Right lung (tissue), 5 donors: ENCODE results near the gene LYRM2. TPM values are rescaled to one million over a fixed set of nuclear protein-coding genes. Genes with fewer than 3 reads are reported as not detected.

ENCODE experiments used
- DNase-seq, 2 donors: peaks; one replicate each; pipeline ENCODE4 v3.0.0-alpha.2; 2013
- polyA plus RNA-seq, 5 donors: library from polyadenylated mRNA; unstranded; fragments of 120-200 nt; gene quantifications; one replicate each; pipeline versions ENCODE4 v1.2.1 to v1.2.3, GENCODE V29; 2013; ENCODE audit warnings: inconsistent platforms in 1 of 5, low replicate concordance in 1 of 5; ENCODE audit not compliant: insufficient read length in 5 of 5, insufficient read depth in 1 of 5

LYRM2 gene
- polyA plus RNA-seq, 5 donors: 31.1 to 52.7 (median 40.9) TPM

DNA sequence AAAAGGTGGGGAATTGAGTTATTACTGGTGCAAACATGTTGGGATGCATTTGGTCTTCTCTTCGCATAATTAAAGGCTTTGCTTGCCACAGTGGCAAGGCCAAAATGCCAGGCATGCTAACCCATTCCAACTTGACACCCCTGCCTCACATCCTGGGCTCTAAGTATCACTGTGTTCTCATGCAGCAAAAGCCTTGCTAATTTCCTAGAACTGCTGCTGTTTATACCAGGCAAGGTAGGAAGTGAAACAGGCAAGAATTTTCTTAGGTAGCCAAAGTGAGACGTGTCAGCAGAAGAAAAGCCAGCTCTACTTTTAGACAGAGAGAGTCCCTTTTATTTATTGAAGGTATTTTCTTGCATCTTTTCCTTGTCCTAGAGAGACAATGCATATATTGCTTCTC lies 41.2 kb downstream of the LYRM2 start:
- DNase-seq: no peak

DNA sequence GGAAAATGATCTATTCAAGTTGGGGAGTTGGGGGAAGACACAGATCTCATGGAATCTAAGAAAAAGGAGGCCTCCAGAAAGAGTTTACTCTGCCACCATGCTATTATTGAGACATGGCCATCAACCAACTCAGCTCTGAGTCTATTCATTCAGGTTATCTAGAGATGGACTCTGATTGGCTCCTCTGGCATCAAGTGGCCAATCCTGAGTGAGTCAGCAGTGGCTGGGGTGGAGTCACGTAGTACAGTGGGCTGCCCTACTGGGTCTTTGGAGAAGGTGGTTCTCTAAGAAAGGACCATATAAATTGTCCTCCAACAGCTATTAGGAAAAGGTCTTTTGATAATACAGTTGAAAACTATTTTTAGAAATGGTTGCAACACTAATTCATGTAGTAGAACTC lies 42.1 kb downstream of the LYRM2 start:
- DNase-seq: no peak

DNA sequence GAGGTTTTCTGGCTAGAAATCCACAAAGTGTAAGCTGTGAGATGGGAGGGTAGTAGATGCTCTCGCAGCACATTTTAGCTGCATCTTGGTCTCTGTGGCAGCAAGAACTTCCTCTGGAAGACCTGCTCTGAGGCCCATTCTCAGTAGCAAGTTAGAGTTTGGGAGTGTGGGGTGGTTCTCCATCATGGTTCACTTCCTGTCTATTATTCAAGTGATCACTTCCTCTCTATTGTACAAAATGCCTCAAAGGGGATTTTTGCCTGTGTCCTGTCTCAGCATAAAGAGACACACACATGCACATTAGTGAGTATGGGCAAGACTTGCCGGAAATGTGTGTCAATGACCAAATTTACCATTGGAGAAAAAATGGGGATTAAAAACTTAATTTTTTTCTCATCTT lies 42.5 kb downstream of the LYRM2 start:
- no peak for DNase-seq

DNA sequence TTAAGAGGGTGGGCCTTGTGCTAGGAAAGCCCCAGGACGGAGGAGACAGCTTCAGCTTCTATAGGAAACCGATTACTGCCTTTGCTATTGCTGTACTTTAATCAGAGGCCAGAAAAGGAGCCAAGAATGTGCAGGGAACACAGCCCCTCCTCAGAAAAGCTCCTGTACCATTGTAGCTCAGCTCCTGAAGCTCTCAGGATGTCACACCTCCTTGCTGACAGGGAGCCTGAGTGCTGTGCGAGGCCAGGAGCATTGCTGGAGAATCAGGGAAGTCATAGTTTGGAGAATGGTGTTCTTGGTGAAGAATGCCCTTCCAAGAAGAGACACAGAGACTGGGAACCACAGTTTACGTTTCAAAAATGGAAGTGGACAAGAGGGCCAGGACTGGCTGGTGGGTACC lies 46.8 kb downstream of the LYRM2 start:
- no peak for DNase-seq

- no peak for DNase-seq
These were observed 48.4 kb downstream of the LYRM2 start for GRCh38 chr6:89590133-89590532.

DNA sequence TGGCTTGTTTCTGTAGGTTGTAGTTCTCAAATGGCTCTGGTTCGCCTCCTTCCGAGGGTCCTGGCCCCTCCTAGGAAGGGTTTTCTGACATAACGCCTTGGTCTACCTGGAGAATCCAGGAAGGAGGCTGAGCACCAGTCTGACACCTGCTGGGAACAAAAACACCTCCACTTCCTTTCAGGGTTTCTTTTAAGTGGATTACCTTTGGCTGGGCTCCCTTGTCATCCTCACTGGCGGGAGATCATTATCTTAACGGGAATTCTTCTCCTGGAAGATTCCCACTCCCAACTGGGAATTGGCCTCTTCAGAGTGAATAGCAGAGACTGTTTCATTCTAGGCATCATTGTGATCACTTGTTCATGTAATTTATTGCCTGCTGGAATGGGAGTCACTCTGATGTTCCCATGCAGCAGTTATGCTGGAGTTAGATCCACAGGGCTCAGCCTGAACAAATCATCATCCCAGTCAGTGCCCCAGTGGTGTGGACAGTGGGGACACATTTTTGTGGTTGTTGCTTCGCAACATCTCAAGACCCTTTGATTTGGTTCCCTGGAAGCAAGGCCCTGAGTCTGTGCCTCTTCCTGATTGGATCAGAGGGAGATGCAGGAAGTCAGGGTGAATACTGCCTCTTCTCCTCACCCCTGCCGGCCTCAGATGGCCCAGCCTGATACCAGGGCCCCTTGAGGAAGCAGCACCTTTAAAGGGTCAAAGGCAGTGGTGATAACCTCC lies 49.1 kb downstream of the LYRM2 start:
- DNase-seq: no peak

DNA sequence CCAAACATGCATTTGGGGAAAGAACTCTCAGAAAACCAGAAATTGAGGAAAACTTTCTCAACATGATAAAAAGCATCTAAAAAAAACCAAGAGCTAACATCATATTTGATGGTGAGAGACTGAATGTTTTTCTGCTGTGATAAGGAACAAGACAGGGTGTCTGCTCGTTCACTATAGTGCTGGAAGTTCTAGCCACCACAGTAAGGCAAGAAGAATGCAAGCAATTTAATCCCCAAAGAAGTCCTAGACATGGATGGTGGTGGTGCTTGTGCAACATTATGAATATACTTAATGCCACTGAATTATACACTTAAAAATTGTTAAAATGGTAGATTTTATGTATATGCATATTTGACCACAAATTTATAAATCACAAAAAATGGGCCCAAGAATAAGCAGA lies 53.4 kb downstream of the LYRM2 start:
- no peak for DNase-seq

DNA sequence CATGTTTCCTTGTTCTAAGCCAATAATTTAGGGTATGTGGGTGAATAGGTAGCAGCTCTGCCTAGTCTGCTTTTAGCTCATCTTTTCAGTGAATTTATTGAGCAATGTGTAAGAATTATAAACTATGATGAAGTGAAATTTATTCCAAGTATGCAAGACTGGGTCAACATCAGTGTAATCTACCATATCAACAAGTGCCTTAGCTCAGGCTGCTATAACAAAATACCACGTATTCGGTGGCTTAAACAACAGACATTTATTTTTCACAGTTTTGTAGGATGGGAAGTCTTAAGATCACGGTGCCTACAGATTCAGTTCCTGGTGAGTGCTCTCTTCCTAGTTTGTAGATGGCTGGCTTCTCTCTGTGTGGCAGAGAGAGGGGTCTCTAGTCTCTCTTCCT lies 54.0 kb downstream of the LYRM2 start:
- no peak for DNase-seq

DNA sequence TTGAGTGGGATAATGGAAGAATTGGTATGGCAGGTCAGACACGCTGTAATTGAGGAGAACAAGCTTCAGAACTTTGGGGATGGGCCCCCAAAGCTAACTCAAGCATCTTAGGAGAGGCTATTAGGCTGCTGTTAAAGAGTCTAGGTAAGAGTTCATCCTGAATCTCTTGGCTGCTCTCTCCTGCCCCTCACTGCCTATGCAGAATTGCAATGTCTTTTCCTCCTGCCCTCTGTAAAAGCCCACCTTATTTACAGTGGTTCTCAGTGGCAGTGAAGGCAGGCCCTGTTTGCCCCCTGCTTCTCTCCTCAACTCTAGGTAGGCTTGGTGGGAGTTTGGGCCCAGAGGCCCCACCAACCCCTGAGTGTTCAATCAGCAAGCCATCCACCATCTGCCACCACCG lies 55.0 kb downstream of the LYRM2 start:
- no peak for DNase-seq

DNA sequence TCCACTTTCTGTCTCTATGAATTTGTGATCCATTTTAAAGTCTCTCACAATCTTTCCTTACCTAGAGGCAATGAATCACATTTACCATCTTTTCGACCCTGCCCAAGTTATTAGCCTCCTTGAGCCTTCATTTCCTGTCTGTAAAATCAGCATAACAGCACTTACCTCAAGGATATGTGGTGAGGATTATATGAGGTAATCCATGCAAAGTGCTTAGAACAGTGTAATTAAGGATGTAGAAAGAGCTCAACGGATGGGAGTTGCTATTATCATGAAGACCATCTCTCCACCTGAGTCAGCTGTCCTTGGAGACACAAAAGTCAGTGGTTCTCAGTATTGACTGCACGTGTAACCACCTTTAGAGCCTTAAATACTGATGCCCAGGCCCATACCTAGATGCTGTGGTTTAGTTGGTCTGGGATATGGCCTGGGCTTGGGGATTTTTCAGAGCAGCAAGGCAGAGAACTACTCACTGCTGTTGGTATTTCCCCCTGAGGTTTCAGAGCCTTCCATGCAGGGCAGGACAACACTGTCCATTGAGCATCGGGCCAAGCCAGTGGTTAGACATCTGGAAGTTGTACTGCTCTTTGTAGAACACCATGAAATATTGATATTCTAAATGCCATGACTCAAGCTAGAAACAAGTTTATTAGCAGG lies 55.8 kb downstream of the LYRM2 start:
- DNase-seq: no peak

DNA sequence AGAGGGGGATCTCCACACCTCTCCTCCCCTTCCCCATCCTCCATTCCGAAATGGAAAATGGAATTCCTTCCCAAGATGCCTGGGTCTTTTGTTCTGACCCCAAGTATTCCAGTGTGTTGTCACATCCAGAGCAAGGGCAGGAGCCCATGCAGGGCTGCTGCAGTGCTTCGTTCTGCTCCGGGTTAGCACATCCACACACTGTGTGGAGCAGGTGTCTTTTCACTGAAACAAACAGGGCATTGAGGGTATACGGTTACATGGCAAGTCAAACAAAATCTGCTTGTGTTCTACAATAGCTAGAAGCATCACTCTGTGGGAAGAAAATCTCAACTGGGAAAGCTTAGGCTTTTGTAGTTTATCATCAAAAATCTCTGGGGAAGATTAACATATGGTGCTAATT lies 56.9 kb downstream of the LYRM2 start:
- no peak for DNase-seq

- no peak for DNase-seq
These were observed 57.4 kb downstream of the LYRM2 start for GRCh38 chr6:89580997-89581666.

DNA sequence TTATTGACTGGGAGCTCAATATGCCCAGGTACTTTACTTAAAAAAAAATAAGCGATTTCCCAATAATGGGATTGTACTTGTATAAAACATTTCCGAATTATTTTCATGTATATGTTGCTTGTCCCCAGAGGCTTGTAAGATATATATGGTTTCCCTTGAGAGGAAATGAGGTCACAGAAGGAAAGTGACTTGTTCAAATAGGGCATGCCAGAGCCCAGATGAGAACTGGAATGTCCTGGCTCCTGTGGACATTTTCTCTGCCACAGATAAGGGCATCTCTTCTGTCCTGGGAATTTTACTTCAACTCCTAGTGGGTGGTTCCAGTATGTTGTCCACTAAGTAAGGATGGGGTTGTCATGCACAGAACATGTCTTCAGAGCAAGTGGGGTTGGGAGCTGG lies 63.0 kb downstream of the LYRM2 start:
- no peak for DNase-seq

DNA sequence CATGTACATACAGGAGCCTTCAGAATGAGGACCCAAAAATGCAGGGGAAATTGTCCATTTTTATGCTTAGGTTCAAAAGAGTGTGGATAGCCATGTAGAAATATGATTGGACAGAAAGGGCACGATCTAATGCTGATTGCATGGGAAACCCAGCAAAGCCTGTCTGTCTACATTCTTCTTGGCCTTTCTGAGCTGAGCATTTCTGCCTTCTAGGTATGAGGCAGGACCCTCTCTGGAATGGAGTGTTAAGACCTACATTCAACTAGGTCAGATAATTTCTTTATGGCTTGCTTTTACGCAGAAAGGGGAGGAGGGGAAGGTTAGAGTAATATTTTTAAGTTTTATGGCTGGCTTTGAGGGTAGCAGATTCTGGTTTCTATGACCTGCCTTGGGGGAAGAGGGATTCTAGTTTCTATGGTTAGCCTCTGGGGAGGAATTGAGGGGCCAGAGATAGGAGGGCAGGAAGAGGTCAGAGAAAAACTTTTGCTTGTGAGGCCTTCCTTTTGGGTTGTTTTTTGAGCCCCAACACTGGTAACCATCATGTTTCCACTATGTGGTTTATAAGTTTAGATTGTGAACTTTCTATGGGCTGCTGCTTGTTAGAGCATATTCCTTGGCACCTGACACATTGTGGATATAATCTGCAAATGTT lies 63.5 kb downstream of the LYRM2 start:
- peak in 1 of 2 donors; percentile 24 for DNase-seq

GRCh38 chr6:89567630-89568390 lies 70.7 kb downstream of the LYRM2 start:
- DNase-seq: no peak

DNA sequence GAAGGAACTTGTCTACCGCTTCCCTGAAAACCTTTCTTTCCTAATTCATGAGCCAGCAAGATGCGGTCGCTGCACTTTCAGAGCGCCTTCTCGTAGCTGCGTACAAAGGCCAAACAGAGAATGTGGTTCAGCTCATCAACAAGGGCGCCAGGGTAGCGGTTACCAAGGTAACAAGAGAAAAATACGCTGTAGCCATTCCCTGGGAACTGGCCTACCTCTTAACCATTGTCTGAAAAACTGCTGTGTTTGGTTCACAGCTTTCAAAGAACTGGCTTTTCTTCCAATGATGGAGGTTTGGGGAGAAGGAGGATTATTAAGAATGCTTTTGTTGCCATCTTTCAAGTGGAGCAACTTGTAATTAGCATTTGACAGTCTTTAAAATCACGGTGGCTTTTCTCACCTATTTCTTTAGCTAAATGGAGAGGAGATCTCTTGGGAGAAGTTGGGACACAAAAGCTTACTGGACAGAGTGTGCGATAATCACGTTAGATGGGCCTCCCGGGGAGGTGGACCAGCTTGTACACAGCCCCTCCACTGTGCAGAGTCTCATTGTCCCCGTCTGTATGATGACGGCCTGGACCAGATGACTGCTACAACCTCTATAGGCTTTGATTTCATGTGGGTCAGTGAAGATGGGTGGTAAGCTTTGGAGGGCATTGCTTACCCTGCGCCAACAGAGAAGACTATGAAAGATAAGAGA lies 71.5 kb downstream of the LYRM2 start:
- no peak for DNase-seq

- DNase-seq: no peak
These were observed 72.3 kb downstream of the LYRM2 start for GRCh38 chr6:89566008-89566800.

GRCh38 chr6:89564752-89565427 lies 73.7 kb downstream of the LYRM2 start:
- DNase-seq: no peak

- DNase-seq: no peak
These were observed 74.7 kb downstream of the LYRM2 start for GRCh38 chr6:89563866-89564265.
